ENCODE data around the gene EXOC6B. TPM values are rescaled to one million over a fixed set of nuclear protein-coding genes. Genes with fewer than 3 reads are reported as not detected.

Gene EXOC6B
- total RNA-seq, 1 donor = 24.6 TPM

DNA sequence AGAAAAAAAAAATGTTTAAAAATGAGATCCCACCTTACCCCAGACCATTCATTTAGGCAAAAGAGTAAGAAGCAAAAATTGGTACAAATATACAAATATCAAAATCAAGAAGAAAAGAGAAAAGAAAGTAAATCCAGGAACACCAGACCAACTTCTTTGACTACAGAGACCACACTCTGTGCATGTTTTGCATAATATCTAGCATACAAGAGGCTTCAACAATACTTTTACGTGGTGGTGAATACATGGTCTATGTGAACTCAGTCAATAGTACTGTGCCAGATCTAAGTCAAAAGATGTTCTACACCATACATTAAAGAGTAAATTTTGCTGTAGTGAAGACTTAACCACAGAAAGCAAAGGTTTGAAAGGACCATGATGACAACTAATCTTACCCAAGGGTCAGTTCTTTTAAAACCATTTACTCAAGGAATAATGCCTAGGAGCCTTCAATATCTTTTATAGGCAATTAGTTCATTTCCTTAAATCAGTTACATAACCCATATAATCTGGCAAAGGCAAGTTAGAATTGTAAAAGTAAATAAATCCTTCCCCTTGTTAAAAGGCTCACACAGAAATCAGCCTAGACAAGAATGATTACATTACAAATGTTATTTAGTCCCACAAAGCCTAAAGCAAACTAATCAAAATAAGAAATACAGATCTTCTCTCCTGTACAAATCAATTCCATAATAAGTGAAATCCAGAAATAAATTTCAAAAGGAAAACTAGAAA, 115.2 kb downstream of the EXOC6B start:
- TF ChIP-seq, protein P1, sequence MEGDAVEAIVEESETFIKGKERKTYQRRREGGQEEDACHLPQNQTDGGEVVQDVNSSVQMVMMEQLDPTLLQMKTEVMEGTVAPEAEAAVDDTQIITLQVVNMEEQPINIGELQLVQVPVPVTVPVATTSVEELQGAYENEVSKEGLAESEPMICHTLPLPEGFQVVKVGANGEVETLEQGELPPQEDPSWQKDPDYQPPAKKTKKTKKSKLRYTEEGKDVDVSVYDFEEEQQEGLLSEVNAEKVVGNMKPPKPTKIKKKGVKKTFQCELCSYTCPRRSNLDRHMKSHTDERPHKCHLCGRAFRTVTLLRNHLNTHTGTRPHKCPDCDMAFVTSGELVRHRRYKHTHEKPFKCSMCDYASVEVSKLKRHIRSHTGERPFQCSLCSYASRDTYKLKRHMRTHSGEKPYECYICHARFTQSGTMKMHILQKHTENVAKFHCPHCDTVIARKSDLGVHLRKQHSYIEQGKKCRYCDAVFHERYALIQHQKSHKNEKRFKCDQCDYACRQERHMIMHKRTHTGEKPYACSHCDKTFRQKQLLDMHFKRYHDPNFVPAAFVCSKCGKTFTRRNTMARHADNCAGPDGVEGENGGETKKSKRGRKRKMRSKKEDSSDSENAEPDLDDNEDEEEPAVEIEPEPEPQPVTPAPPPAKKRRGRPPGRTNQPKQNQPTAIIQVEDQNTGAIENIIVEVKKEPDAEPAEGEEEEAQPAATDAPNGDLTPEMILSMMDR (IDR thresholded peaks at IDR 0.05; ENCODE audit: extremely low read depth, low read depth, low read length) = no peak
- H3K27ac ChIP-seq (ENCODE audit: low read depth, low read length) = no peak overlapping the region
- DNase-seq (ENCODE audit: insufficient read length, low spot score, missing footprints) = no peak

DNA sequence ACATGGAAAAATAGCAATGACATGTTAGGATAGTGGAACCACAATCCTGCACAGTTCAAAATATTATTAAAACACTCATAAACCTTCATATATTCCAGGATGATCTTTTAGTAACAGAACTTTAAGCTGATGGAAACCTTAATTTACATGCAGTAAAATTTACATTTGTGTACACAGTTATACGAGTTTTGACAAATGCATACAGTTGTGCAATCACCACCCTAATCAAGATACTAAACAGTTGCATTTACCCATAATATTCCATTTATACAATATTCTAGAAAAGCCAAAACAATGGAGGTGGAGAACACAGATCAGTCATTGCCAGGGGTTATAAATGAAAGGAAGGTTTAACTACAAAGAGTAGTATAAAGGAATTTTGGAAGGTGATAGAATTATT, 117.6 kb downstream of the EXOC6B start:
- no peak for DNase-seq (ENCODE audit: insufficient read length, low spot score, missing footprints)
- Histone ChIP-seq H3K4me2 (ENCODE audit: insufficient read depth, low read length) (no peak overlapping the region), H4K20me1 (ENCODE audit: insufficient read depth, low read length) (no peaks in the 10 kb centered on the region), H3K36me3 (ENCODE audit: insufficient read depth, low read length) (no peaks in the 10 kb centered on the region), H3K27ac (ENCODE audit: low read depth, low read length) (no peak overlapping the region), H3K9me3 (ENCODE audit: low read depth, low read length) (no peaks in the 10 kb centered on the region), H3K27me3 (ENCODE audit: insufficient read depth, low read length) (no peaks in the 10 kb centered on the region), H3K4me3 (ENCODE audit: insufficient read depth, low read length) (no peak overlapping the region), H2AFZ (ENCODE audit: low read length) (no peak overlapping the region), H3K79me2 (ENCODE audit: insufficient read depth, low read length) (no peaks in the 10 kb centered on the region), H3K4me1 (ENCODE audit: insufficient read depth, low read length) (no peaks in the 10 kb centered on the region)
- TF ChIP-seq, protein P1 (IDR thresholded peaks at IDR 0.05; ENCODE audit: extremely low read depth, low read depth, low read length) = no peak

More for the DNA sequence above, 115.2 kb downstream of the EXOC6B start:
- H3K4me2 ChIP-seq (ENCODE audit: insufficient read depth, low read length) = no peak overlapping the region
- no peak overlapping the region for H3K4me3 ChIP-seq (ENCODE audit: insufficient read depth, low read length)
- no peaks in the 10 kb centered on the region for H3K9me3 ChIP-seq (ENCODE audit: low read depth, low read length)
- H4K20me1 ChIP-seq (ENCODE audit: insufficient read depth, low read length) = no peaks in the 10 kb centered on the region
- no peaks in the 10 kb centered on the region for H3K79me2 ChIP-seq (ENCODE audit: insufficient read depth, low read length)
- no peaks in the 10 kb centered on the region for H3K27me3 ChIP-seq (ENCODE audit: insufficient read depth, low read length)
- H2AFZ ChIP-seq (ENCODE audit: low read length) = no peak overlapping the region
- H3K4me1 ChIP-seq (ENCODE audit: insufficient read depth, low read length) = no peaks in the 10 kb centered on the region
- H3K36me3 ChIP-seq (ENCODE audit: insufficient read depth, low read length) = no peaks in the 10 kb centered on the region

DNA sequence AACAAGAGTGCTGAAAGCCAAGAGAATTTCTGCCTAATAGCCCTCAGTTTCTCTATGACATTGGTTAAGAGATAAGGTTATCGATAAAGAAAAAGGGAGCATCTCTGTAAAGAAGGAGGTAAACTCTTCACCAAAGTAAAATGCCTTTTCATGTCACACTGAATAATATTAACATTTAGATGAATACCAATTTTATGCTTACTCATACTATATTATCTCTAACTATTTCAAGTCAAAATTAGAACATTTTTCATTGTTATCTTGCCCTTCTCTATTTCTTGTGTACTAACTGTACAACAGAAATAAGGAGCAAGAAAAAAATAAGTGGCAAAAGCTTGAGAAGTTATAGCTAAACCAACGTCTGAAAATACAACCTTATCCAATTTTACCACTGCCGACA, 127.5 kb downstream of the EXOC6B start:
- Histone ChIP-seq H3K79me2 (ENCODE audit: insufficient read depth, low read length) (no peaks in the 10 kb centered on the region), H2AFZ (ENCODE audit: low read length) (no peak overlapping the region), H3K4me3 (ENCODE audit: insufficient read depth, low read length) (no peak overlapping the region), H3K4me2 (ENCODE audit: insufficient read depth, low read length) (no peak overlapping the region), H3K36me3 (ENCODE audit: insufficient read depth, low read length) (no peaks in the 10 kb centered on the region), H3K9me3 (ENCODE audit: low read depth, low read length) (no peaks in the 10 kb centered on the region), H3K27ac (ENCODE audit: low read depth, low read length) (no peak overlapping the region), H4K20me1 (ENCODE audit: insufficient read depth, low read length) (peaks cover 9% of the 10 kb centered on the region), H3K27me3 (ENCODE audit: insufficient read depth, low read length) (no peaks in the 10 kb centered on the region), H3K4me1 (ENCODE audit: insufficient read depth, low read length) (peaks cover 10% of the 10 kb centered on the region)
- TF ChIP-seq, protein P1 (IDR thresholded peaks at IDR 0.05; ENCODE audit: extremely low read depth, low read depth, low read length) = no peak
- no peak for DNase-seq (ENCODE audit: insufficient read length, low spot score, missing footprints)

DNA sequence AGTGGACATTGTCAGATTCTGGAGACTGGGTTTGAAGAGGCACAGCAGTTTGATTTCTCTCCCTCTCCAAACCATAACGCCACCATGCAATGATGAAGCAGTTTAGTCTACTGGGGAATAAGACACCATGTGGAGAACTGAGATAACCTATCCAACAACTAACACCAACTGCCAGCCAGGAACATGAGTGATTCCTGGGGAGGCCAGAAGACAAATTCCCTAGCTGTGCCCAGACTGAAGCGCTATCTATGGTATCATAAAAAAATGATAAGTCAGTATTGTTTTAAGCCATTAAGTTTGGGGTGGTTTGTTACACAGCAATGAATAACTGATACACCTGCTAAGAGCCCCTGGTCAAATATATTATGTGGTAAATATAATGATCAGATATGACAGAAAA, 129.3 kb downstream of the EXOC6B start:
- no peak overlapping the region for H3K4me2 ChIP-seq (ENCODE audit: insufficient read depth, low read length)
- H3K79me2 ChIP-seq (ENCODE audit: insufficient read depth, low read length) = no peaks in the 10 kb centered on the region
- H3K27me3 ChIP-seq (ENCODE audit: insufficient read depth, low read length) = no peaks in the 10 kb centered on the region
- no peaks in the 10 kb centered on the region for H3K9me3 ChIP-seq (ENCODE audit: low read depth, low read length)
- H4K20me1 ChIP-seq (ENCODE audit: insufficient read depth, low read length) = peaks cover 9% of the 10 kb centered on the region
- H3K36me3 ChIP-seq (ENCODE audit: insufficient read depth, low read length) = no peaks in the 10 kb centered on the region
- H2AFZ ChIP-seq (ENCODE audit: low read length) = no peak overlapping the region
- no peak for DNase-seq (ENCODE audit: insufficient read length, low spot score, missing footprints)
- peaks cover 10% of the 10 kb centered on the region for H3K4me1 ChIP-seq (ENCODE audit: insufficient read depth, low read length)
- H3K4me3 ChIP-seq (ENCODE audit: insufficient read depth, low read length) = no peak overlapping the region
- no peak overlapping the region for H3K27ac ChIP-seq (ENCODE audit: low read depth, low read length)
- TF ChIP-seq, protein P1 (IDR thresholded peaks at IDR 0.05; ENCODE audit: extremely low read depth, low read depth, low read length) = no peak

All from osteoblast (primary cell).